Measurements from ENCODE around the gene TSPAN12.

Gene TSPAN12

DNA sequence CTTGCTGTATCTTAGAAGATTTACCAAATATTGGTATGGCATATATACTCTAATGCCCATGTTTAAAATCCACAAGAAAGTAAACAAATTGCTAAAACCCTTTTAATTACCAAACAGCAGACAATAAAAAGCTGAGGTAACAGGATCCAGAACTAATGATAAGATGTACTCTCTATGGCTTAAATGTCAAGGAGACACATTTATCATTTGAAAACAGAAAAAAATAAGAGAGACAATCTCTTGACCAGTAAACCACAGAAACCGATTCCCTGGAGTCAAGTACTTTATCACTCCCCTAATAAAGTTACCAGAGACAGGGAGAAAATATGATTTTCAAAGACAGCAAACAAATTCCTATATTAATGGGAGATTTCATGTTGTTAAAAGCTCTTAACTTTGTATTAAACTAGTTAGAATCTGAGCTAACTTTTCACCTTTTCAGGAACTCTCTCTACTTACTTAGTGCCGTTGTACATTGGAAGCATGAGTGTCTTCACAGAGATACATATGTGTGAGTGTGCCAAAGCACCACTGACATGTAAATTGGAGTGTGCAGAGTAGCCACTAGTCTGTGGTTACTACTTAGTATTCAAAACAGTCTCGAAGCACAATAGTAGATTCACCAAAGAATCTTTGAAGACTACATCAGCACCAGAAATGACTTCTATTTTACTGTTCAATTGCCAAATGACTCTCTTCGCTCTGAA lies 44.2 kb downstream of the TSPAN12 start:
- Histone ChIP-seq H3K4me3 (IDR thresholded peaks at IDR 0.05; ENCODE audit: insufficient read depth, low read depth, low read length) (no peak overlapping the region), H3K9ac (no peak overlapping the region), H2AFZ (ENCODE audit: low read depth) (no peak overlapping the region), H4K20me1 (ENCODE audit: insufficient read depth) (no peaks in the 10 kb centered on the region), H3K4me2 (no peak overlapping the region), H3K79me2 (ENCODE audit: insufficient read depth, low read depth) (no peaks in the 10 kb centered on the region), H3K27me3 (ENCODE audit: insufficient read depth, low read depth) (no peaks in the 10 kb centered on the region), H3K36me3 (ENCODE audit: insufficient read depth) (no peaks in the 10 kb centered on the region), H3K4me1 (ENCODE audit: low read depth, poor library complexity, severe bottlenecking) (no peaks in the 10 kb centered on the region), H3K27ac (no peak overlapping the region)
- TF ChIP-seq, protein P1, sequence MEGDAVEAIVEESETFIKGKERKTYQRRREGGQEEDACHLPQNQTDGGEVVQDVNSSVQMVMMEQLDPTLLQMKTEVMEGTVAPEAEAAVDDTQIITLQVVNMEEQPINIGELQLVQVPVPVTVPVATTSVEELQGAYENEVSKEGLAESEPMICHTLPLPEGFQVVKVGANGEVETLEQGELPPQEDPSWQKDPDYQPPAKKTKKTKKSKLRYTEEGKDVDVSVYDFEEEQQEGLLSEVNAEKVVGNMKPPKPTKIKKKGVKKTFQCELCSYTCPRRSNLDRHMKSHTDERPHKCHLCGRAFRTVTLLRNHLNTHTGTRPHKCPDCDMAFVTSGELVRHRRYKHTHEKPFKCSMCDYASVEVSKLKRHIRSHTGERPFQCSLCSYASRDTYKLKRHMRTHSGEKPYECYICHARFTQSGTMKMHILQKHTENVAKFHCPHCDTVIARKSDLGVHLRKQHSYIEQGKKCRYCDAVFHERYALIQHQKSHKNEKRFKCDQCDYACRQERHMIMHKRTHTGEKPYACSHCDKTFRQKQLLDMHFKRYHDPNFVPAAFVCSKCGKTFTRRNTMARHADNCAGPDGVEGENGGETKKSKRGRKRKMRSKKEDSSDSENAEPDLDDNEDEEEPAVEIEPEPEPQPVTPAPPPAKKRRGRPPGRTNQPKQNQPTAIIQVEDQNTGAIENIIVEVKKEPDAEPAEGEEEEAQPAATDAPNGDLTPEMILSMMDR (conservative IDR thresholded peaks at IDR 0.05; ENCODE audit: low read depth, low read length): no peak

DNA sequence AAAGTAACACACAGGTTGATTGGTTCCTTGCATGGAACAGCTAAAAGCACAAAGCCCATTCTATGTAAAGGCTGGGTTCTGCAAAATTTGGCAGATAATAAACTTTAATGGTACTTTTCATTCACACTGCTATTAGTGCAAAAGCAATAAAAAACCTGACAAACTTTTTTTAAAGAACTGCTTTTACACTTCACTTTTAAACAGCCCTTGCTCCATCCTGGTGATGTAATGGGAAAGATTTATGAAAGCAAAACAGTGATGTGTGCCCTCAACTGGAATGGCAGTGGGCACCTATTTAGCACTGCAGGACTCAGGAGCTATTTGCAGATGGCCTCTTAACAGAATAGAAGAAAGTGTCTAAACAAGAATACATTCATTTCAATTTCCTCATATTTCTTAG lies 44.9 kb downstream of the TSPAN12 start:
- no peaks in the 10 kb centered on the region for H3K4me1 ChIP-seq (ENCODE audit: low read depth, poor library complexity, severe bottlenecking)
- H3K4me3 ChIP-seq (IDR thresholded peaks at IDR 0.05; ENCODE audit: insufficient read depth, low read depth, low read length): no peak overlapping the region
- H2AFZ ChIP-seq (ENCODE audit: low read depth): no peak overlapping the region
- no peaks in the 10 kb centered on the region for H4K20me1 ChIP-seq (ENCODE audit: insufficient read depth)
- H3K9ac ChIP-seq: no peak overlapping the region
- no peaks in the 10 kb centered on the region for H3K36me3 ChIP-seq (ENCODE audit: insufficient read depth)
- no peak overlapping the region for H3K4me2 ChIP-seq
- no peaks in the 10 kb centered on the region for H3K79me2 ChIP-seq (ENCODE audit: insufficient read depth, low read depth)
- TF ChIP-seq, protein P1 (conservative IDR thresholded peaks at IDR 0.05; ENCODE audit: low read depth, low read length): no peak
- H3K27me3 ChIP-seq (ENCODE audit: insufficient read depth, low read depth): no peaks in the 10 kb centered on the region
- H3K27ac ChIP-seq: no peak overlapping the region

DNA sequence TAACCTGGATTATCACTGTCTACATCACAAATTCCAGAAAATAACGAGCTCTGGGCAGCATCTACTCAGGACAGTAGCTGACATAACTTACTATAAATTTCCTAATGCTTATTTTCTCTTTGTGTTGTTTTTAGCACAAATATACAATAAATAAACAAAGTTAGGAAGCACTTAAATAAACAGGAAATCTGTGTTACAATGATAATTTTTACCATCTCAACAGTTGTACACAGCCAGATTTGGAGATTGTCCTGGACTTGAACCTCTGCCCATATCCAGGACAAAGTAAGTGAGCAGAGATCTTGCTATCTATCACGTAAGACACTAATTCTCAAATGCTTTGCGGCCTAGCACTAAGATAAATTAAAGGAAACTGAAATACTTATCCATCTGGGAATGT lies 48.7 kb downstream of the TSPAN12 start:
- Histone ChIP-seq H3K27me3 (ENCODE audit: insufficient read depth, low read depth) (no peaks in the 10 kb centered on the region), H3K4me3 (IDR thresholded peaks at IDR 0.05; ENCODE audit: insufficient read depth, low read depth, low read length) (no peak overlapping the region), H3K4me2 (no peak overlapping the region), H2AFZ (ENCODE audit: low read depth) (no peak overlapping the region), H4K20me1 (ENCODE audit: insufficient read depth) (no peaks in the 10 kb centered on the region), H3K4me1 (ENCODE audit: low read depth, poor library complexity, severe bottlenecking) (no peaks in the 10 kb centered on the region), H3K27ac (no peak overlapping the region), H3K9ac (no peak overlapping the region), H3K36me3 (ENCODE audit: insufficient read depth) (no peaks in the 10 kb centered on the region), H3K79me2 (ENCODE audit: insufficient read depth, low read depth) (no peaks in the 10 kb centered on the region)
- TF ChIP-seq, protein P1 (conservative IDR thresholded peaks at IDR 0.05; ENCODE audit: low read depth, low read length): no peak

DNA sequence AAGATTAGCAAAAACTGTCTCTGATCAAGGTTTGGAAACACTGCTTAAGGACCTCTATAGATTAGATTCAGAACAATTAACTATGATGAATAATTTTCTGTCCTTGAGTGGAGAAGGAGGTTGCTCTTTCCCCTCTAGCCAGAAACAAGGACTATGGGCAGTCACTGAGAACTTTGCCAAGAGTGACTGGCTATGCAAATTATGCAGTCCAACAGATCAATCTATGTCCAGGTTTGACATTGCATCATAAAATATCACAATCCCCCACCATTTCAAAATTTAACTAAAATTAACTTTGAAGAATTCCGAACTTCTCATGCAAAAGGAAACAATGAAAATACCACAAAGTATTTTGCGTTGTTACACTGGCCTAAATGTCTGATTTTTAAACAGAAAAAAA lies 50.6 kb downstream of the TSPAN12 start:
- Histone ChIP-seq H2AFZ (ENCODE audit: low read depth) (no peak overlapping the region), H3K4me2 (no peak overlapping the region), H3K27me3 (ENCODE audit: insufficient read depth, low read depth) (no peaks in the 10 kb centered on the region), H3K4me1 (ENCODE audit: low read depth, poor library complexity, severe bottlenecking) (no peaks in the 10 kb centered on the region), H4K20me1 (ENCODE audit: insufficient read depth) (no peaks in the 10 kb centered on the region), H3K27ac (no peak overlapping the region), H3K4me3 (IDR thresholded peaks at IDR 0.05; ENCODE audit: insufficient read depth, low read depth, low read length) (no peak overlapping the region), H3K36me3 (ENCODE audit: insufficient read depth) (no peaks in the 10 kb centered on the region), H3K79me2 (ENCODE audit: insufficient read depth, low read depth) (no peaks in the 10 kb centered on the region), H3K9ac (no peak overlapping the region)
- TF ChIP-seq, protein P1 (conservative IDR thresholded peaks at IDR 0.05; ENCODE audit: low read depth, low read length): no peak

Measured in KMS-11 (cell line).